GM12801 (cell line): Measurements from ENCODE around the gene OBP2B.

Experiments
- CTCF ChIP-seq: IDR thresholded peaks from one replicate; pipeline ENCODE4 v1.5.1; 2011; ENCODE audit warnings: control low read depth; ENCODE audit not compliant: insufficient read length; ENCODE audit errors: extremely low read depth

OBP2B gene

GRCh38 chr9:133246562-133246961, 37.5 kb upstream of the OBP2B start:
- TF ChIP-seq CTCF, result no peak

- TF ChIP-seq CTCF, result no peak
Measured at GRCh38 chr9:133242991-133243390, 33.9 kb upstream of the OBP2B start.

- no peak for TF ChIP-seq CTCF
Measured at GRCh38 chr9:133242241-133242640, 33.2 kb upstream of the OBP2B start.

GRCh38 chr9:133239533-133240090, 30.6 kb upstream of the OBP2B start:
- TF ChIP-seq CTCF, result no peak

GRCh38 chr9:133238851-133239532, 29.9 kb upstream of the OBP2B start:
- no peak for TF ChIP-seq CTCF

- no peak for TF ChIP-seq CTCF
Measured at GRCh38 chr9:133238272-133238850, 29.3 kb upstream of the OBP2B start.

GRCh38 chr9:133237035-133237731, 28.1 kb upstream of the OBP2B start:
- no peak for TF ChIP-seq CTCF
